ENCODE results near the gene MED25. TPM values are rescaled to one million over a fixed set of nuclear protein-coding genes. Genes with fewer than 3 reads are reported as not detected.
A peak's percentile ranks its signal among the peaks of the same experiment; 100 is the strongest.

Gene MED25
- total RNA-seq, 1 donor from 2014 or later: 49.1 TPM

DNA sequence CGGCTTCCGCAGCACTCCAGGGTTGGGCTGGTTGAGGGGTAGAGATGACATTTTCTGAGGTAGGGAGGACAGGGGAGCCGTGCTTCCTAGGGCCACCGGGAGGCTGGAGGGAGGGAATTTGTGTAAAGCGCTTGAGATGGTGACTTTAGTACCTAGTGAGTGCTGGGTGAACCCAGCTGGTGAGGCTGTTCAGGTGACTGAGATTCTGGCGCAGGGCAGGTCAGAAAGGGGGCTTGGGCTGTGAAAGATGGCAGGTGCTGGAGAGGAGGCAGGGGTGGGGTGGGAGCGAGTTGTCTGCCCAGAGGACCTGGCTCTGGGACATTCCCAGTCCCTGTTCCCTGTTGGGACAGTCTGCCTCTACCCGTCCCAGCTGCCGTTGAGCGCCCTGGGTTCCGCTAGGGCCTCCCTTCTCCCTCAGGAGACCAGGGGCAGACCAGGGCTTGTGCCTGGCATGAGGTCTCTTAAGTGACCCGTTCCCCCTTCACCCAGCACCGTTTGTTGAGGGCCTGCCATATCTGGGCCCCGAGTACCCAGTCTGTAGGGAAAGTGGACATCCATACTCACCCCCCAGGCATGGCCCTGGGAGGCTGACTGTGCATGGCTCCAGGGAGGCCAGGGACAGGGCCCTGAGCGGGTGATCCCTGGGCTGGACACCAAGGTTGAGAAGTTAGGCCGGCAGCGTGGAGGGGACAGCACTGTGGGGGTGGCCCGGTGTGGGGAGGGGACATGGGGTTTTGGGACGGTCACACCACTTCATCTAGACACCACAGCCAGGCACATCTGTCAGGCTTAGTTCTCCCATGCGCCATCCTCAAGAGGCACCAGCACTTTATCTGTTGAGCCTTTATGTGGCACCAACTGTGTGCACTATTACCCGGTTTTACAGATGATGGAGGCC is 37.8 kb downstream of the MED25 start:
- peaks cover 20% of the 10 kb centered on the region for H3K36me3 Mint-ChIP-seq (ENCODE audit: low read depth)
- peak overlapping the region; percentile 37 for H3K27ac Mint-ChIP-seq

DNA sequence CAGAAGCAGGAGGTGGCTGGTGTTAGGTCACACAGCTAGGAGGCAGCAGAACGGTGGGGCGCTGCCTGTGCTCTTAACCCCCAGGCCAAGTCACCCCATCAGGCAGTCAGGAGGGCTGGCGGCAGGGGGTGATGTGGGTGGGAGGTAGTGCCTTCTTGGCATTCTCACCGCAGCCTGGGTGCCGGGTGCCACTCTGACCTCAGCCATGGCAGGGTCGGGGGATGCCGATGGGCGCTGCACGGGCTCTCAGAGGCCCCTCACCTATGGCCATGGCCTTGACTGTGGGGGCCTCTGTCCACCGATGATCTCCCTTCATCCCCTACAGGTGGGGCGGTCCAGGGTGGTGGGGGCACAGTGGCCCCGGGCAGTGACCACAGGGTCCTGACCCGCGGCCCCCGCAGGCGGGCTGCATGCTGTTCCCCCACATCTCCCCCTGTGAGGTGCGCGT is 38.5 kb downstream of the MED25 start:
- intact Hi-C loops (cut with micrococcal nuclease): no loop called here
- H3K36me3 Mint-ChIP-seq (ENCODE audit: low read depth): peaks cover 24% of the 10 kb centered on the region
- H3K9me3 Mint-ChIP-seq: no peaks in the 10 kb centered on the region
- no peak overlapping the region for H3K27ac Mint-ChIP-seq
- peaks cover 15% of the 10 kb centered on the region for H3K4me1 Mint-ChIP-seq
- no peak for DNase-seq
- H3K4me3 Mint-ChIP-seq: no peak overlapping the region
- no peaks in the 10 kb centered on the region for H3K27me3 Mint-ChIP-seq

More for the DNA sequence above, 37.8 kb downstream of the MED25 start:
- DNase-seq: no peak
- Mint-ChIP-seq H3K27me3 (no peaks in the 10 kb centered on the region), H3K4me1 (peaks cover 15% of the 10 kb centered on the region), H3K4me3 (no peak overlapping the region), H3K9me3 (no peaks in the 10 kb centered on the region)
- intact Hi-C loops (cut with micrococcal nuclease): no loop called here

DNA sequence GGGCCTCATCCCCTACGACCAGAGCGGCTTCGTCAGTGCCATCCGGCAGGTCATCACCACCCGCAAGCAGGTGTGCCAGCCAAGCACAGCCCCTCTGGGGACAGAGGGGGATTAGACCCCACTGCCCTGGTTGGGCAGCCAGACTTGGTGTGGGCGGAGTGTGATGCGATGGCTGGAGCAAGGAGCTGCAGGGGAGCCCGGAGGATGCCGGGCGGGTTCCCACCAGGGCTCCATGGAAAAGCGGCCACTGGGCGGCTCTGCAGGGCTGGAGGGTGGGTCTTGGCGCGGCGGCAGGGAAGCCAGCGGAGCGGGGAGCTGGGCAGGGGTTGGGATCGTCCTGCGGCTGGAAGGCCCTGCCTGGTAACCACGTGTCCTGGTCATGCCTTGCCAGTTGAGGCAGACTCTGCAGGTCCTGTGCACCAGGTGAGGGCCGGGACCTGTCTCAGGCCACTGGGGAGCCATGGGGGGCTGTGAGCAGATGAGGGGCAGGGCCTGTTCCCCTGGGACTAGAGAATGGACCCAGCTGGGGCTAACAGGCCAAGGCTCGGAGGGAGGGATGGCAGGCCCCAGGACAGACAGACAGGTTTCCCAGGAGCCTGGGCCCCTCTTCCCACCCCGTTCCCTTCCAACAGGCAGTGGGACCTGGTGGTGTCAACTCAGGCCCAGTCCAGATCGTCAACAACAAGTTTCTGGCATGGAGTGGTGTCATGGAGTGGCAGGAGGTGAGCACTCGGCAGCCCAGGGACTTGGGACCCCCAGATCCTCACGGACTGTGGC is 39.2 kb downstream of the MED25 start:
- H3K9me3 Mint-ChIP-seq: no peaks in the 10 kb centered on the region
- no peak overlapping the region for H3K27ac Mint-ChIP-seq
- intact Hi-C loops (cut with micrococcal nuclease): no loop called here
- peaks cover 24% of the 10 kb centered on the region for H3K36me3 Mint-ChIP-seq (ENCODE audit: low read depth)
- no peaks in the 10 kb centered on the region for H3K27me3 Mint-ChIP-seq
- peaks cover 12% of the 10 kb centered on the region for H3K4me1 Mint-ChIP-seq
- H3K4me3 Mint-ChIP-seq: no peak overlapping the region
- no peak for DNase-seq

DNA sequence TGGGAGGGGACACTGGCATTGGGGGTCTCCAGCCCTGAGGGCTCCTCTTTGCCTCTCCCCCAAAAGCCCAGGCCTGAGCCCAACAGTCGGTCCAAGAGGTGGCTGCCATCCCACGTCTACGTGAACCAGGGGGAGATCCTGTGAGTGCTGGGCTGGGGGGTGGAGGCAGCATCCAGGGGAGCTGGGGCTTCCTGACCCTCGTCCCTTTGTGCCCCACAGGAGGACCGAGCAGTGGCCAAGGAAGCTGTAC is 39.7 kb downstream of the MED25 start:
- DNase-seq: no peak
- Mint-ChIP-seq H3K36me3 (ENCODE audit: low read depth) (peaks cover 19% of the 10 kb centered on the region), H3K4me3 (no peak overlapping the region), H3K4me1 (peaks cover 7% of the 10 kb centered on the region), H3K27me3 (no peaks in the 10 kb centered on the region), H3K9me3 (no peaks in the 10 kb centered on the region), H3K27ac (no peak overlapping the region)
- intact Hi-C loops (cut with micrococcal nuclease): no loop called here

DNA sequence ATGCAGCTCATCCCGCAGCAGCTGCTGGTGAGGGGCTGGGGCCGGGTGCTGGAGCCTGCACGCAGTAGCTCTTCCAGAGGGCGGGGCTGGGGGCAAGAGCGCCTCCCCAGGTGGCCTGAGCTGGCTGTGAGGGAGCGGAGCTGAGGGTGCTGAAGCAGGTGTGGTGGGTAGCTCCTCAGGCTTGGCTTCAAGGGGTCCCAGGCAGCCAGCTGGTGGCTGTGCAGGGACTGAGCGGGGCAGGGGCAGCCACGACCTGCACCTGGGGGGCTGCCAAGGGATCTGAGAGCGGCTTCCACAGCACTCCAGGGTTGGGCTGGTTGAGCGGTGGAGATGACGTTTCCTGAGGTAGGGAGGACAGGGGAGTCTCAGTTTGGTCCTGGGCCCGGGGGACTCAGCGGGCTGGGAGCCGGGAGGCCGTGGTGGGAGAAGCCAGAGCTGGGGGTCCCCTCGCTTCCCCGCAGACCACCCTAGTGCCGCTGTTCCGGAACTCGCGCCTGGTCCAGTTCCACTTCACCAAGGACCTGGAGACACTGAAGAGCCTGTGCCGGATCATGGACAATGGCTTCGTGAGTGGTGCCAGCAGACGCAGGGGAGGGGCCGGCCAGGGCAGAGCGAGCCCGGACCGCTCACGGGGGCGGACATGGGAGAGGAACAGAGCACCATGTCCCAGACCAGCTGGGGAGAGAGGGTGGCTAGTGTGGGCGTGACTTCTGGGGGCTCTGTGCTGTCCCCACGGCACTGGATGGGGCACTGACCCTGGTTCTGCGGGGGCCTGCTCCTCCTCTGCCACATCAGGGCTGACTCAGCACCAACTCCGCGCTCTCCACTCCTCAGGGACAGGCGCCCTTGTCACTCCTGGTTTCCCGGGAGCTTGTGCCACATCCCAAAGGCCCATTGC is 40.2 kb downstream of the MED25 start:
- no peaks in the 10 kb centered on the region for H3K27me3 Mint-ChIP-seq
- no peak overlapping the region for H3K27ac Mint-ChIP-seq
- peaks cover 21% of the 10 kb centered on the region for H3K36me3 Mint-ChIP-seq (ENCODE audit: low read depth)
- no peak overlapping the region for H3K4me3 Mint-ChIP-seq
- intact Hi-C loops (cut with micrococcal nuclease): no loop called here
- no peaks in the 10 kb centered on the region for H3K9me3 Mint-ChIP-seq
- peaks cover 2% of the 10 kb centered on the region for H3K4me1 Mint-ChIP-seq
- no peak for DNase-seq

DNA sequence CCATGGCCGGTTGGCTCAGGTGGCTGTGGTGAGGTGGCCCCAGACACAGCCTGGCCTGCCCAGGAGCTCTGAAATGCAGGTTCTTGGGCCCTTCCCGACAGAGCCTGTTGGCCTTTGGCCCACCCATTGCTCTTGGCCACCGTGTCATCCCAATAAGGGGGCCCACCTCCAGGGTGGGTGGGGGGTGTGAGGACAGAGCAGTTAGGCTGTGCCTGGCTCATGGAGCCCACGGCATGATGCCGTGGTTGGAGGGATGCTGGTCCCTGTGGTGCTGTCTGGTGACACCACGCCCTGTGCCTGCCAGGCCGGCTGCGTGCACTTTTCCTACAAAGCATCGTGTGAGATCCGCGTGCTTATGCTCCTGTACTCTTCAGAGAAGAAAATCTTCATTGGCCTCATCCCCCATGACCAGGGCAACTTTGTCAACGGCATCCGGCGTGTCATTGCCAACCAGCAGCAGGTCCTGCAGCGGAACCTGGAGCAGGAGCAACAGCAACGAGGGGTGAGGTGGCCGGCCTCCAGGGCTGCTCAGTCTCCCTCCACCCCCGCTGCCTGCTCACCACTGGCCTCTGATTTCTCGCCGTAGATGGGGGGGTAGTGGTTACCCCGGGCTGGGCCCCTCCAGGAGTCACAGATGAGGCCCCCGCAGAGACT is 41.7 kb downstream of the MED25 start:
- no peak for DNase-seq
- intact Hi-C loops (cut with micrococcal nuclease): no loop called here
- H3K4me1 Mint-ChIP-seq: peaks cover 2% of the 10 kb centered on the region
- H3K27ac Mint-ChIP-seq: no peak overlapping the region
- H3K27me3 Mint-ChIP-seq: no peaks in the 10 kb centered on the region
- H3K9me3 Mint-ChIP-seq: no peaks in the 10 kb centered on the region
- H3K36me3 Mint-ChIP-seq (ENCODE audit: low read depth): peaks cover 31% of the 10 kb centered on the region
- no peak overlapping the region for H3K4me3 Mint-ChIP-seq

DNA sequence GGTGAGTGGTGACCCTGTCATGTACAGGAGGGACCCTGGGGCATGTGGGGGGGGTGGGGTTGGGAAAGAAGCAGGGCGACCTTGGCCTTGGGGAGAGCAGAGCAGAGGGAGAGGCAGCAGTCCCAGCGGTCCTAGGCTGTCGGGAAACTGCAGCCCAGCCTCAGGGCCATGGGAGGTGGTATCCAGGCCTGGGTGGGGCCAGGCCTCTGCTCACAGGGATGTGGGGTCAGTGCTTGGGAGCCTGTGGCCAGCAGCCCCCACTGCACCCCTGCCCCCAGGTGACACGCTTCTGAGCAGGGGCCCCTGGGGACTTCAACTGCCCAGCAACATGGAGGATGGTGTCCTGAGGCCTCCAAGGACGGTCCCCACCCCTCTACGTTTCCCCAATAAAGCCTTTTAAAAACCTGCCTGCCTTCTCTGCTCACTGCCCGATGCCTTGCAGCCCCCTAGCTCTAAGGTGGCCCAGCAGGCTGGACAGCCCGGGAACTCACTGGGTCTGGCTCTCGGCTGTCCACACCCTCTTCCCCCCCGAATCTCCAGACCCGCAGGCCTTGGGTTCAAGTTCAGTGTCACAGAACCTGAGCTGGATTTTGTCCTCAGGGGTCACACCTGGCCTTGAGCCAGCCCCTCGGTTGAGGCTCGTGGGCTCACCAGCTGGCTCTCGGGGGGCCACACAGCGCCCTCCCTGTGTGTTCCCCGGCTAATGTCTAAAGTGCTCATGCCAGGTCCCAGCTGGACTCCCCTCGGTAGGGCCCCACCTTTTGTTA is 42.4 kb downstream of the MED25 start:
- no peak for DNase-seq
- peaks cover 6% of the 10 kb centered on the region for H3K4me1 Mint-ChIP-seq
- H3K27me3 Mint-ChIP-seq: no peaks in the 10 kb centered on the region
- no peaks in the 10 kb centered on the region for H3K9me3 Mint-ChIP-seq
- intact Hi-C loops (cut with micrococcal nuclease): no loop called here
- no peak overlapping the region for H3K4me3 Mint-ChIP-seq
- peaks cover 36% of the 10 kb centered on the region for H3K36me3 Mint-ChIP-seq (ENCODE audit: low read depth)
- no peak overlapping the region for H3K27ac Mint-ChIP-seq

DNA sequence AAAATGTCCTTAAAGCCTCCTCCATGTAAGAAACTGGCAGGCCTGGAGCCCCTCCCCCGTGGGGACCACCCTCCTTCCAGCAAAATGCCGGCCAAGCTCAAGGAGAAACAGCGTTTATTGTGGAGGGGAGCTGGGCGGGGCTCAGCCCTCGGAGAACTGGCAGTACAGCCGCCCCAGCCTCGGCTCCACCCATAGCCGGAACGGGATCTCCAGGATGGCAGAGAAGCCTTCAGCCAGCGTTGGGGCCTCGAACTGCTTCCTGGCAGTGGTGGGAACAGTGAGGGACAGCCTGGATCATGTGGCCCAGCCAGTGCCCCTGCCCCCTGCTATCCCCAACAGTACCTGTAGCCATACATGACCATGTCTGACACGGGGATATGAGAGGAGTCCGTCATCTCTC is 43.0 kb downstream of the MED25 start:
- Mint-ChIP-seq H3K9me3 (no peaks in the 10 kb centered on the region), H3K36me3 (ENCODE audit: low read depth) (peaks cover 39% of the 10 kb centered on the region), H3K4me1 (peaks cover 10% of the 10 kb centered on the region), H3K4me3 (no peak overlapping the region), H3K27me3 (no peaks in the 10 kb centered on the region), H3K27ac (no peak overlapping the region)
- intact Hi-C loops (cut with micrococcal nuclease): no loop called here
- no peak for DNase-seq

DNA sequence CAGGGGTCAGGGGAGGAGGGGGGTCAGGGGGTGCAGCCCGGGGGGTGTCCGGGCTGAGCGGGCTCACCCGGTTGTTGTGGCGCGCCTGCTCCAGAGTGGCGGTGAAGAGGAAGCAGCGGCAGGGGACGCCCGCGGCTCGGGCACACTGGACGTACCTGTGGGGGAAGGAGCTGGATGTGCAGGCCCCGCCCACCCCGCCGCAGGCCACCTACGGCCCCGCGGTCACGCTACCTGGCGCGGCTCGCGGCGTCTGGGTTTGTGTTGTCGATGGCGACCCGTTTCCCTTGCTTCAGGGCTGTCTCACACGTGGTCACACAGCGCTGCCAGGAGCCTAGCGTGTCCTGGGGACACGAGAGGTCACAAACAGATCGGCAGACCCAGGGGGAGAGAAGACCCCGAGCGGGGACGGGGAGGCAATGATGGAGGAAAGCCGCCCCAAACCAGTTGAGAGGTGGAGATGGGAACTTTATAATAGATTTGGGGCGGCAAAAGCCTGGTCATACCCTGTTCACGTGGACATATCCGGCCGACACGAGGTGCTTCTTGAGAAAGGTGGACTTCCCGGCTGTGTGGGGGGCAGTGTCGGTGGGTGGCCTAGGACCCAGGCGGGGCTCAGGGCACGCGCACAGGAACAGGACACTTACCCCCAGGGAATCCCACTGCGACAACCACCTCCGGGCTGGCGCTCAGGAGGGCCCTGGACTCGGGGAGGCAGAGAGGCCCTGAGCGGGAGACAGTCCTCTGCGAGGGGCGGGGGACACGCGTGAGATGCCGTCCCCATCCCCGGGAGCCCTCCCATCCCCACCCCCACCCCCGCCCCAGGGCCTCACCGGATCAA is 43.7 kb downstream of the MED25 start:
- intact Hi-C loops (cut with micrococcal nuclease): no loop called here
- H3K9me3 Mint-ChIP-seq: no peaks in the 10 kb centered on the region
- H3K4me3 Mint-ChIP-seq: no peak overlapping the region
- H3K36me3 Mint-ChIP-seq (ENCODE audit: low read depth): peaks cover 42% of the 10 kb centered on the region
- DNase-seq: no peak
- no peaks in the 10 kb centered on the region for H3K27me3 Mint-ChIP-seq
- no peak overlapping the region for H3K27ac Mint-ChIP-seq
- H3K4me1 Mint-ChIP-seq: peaks cover 15% of the 10 kb centered on the region

DNA sequence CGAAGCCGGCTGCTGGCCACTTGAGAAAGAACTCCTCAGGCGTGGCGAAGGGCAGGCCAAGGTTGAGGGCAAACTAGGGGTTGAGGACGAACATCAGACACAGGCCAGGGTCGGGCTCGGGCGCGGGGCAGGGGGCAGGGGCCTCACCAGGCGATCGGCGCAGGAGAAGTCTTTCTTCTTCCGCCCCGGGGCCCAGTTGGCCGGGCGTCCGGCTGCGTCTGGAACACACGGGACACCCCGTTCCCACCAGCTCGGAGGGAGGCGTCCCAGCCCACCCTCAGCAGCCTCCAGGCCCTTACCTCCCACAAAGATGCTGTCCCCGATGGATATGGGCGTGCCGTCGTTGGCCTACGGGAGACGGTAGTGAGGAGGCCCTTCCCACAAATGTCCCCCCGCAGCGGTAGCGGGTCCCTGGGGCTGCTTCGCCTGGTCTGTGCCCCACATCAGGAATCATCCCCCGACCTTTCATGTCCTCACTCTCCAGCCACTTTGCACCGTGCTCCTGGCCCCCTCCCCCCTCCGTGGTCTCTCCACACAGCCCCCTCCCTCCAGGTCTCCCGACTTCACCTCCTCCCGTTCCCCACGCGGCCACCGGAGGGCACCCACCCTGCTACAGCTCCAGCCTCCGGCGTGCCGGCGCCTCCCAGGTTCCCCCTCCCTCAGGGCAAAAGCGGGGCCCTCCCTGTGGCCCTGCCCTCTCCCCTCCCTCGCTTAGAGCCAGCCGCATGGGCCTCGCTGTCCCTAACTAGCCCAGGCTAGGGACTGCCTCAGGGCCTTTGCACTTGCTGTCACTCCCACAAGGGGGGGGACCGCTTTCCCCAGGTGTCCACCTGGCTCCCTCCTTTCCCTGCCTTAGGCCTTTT is 44.5 kb downstream of the MED25 start:
- Mint-ChIP-seq H3K27ac (no peak overlapping the region), H3K4me1 (peaks cover 19% of the 10 kb centered on the region), H3K4me3 (no peak overlapping the region), H3K36me3 (ENCODE audit: low read depth) (peaks cover 47% of the 10 kb centered on the region), H3K27me3 (no peaks in the 10 kb centered on the region), H3K9me3 (no peaks in the 10 kb centered on the region)
- no peak for DNase-seq
- intact Hi-C loops (cut with micrococcal nuclease): no loop called here

DNA sequence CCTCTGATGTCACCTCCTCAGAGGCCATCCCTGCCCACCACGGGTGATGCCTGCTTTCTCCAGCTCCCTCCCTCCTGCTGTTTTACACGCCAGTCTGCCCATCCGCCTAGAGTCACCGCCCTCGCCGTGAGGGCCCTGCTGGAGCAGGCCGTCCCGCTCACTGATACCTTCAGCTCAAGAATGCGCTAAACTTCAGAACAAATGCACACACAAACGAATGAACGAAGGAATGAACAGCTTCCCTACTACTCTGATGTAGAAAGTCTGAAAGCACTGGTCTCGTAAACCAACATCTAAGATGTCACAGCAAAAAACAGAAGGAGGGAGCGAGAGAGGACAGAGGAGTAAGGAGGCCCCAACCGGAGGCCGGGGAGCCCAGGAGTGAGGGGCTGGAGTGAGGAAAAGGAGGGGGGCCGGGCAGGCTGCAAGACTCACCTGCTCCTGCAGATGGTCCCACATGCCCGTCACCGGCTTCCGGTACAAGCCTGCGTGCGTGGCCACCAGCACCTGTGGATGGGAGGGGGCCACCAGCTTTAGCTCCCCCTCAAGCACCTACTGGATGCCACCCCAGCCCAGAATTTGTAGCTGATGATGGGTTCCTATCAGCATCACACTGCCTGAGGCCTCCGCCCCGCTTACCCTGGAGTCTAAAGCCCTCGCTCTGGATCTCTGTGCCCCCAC is 45.3 kb downstream of the MED25 start:
- no peak for DNase-seq
- intact Hi-C loops (cut with micrococcal nuclease): no loop called here
- Mint-ChIP-seq H3K27me3 (no peaks in the 10 kb centered on the region), H3K4me3 (no peak overlapping the region), H3K4me1 (peaks cover 25% of the 10 kb centered on the region), H3K36me3 (ENCODE audit: low read depth) (peaks cover 44% of the 10 kb centered on the region), H3K9me3 (no peaks in the 10 kb centered on the region), H3K27ac (no peak overlapping the region)

Data from activated CD4-positive, alpha-beta T cell treated with anti-CD3 and anti-CD28 coated beads, Interleukin-2, amount 10 ng/mL, durations not matched to agents 24 days and 14 days (primary cell).